ENCODE data around the gene NPLOC4. TPM values are rescaled to one million over a fixed set of nuclear protein-coding genes. Genes with fewer than 3 reads are reported as not detected.
"Not testable (repeated sequence)": the region's sequence is repeated elsewhere in the genome, so short reads cannot be mapped to it uniquely, and the experiment has no call there.

NPLOC4 gene
- total RNA-seq, 1 experiment from 2014 or later, result 146 TPM

DNA sequence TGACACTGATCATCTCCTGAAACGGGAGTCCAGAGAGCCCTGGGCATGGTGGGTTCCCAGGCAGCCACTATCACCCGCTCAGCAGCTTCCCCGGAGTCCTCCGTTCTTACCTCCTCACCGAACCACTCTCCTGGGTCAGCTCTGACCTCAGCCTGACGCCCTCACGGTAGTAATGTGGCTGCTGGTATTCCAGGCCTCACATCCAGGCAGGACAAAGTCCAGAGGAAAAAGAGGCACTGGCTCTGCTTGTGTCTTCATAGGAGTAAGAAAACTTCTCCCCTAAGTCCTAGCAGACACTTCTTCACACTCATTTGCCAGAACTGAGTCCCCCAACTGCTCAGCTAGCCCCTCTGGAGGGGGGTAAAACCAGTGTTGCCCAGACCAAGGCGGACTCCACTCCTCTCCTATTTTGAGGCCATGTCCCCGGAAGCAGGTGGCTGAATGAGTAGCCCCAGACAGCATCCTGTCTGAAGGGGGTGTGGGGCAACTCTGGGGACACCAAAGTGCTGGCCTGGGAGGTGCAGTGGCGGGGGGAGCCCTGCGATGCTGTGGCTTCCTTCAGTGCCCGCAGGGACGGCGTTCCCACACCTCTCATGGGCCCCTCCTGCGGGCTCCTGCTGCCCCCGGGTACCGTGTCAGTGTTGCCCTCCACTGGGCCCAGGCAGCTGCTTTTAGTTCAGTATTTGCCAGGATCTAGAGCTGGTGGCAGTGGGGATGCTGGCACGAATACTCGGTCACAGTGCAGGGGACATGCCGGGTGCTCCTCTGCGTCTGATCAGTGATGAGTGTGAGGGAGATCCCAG is 103.4 kb downstream of the NPLOC4 start:
- Mint-ChIP-seq H3K27ac (ENCODE audit: unreplicated experiment) (no peak overlapping the region), H3K4me3 (ENCODE audit: low read depth, unreplicated experiment) (no peak overlapping the region)

DNA sequence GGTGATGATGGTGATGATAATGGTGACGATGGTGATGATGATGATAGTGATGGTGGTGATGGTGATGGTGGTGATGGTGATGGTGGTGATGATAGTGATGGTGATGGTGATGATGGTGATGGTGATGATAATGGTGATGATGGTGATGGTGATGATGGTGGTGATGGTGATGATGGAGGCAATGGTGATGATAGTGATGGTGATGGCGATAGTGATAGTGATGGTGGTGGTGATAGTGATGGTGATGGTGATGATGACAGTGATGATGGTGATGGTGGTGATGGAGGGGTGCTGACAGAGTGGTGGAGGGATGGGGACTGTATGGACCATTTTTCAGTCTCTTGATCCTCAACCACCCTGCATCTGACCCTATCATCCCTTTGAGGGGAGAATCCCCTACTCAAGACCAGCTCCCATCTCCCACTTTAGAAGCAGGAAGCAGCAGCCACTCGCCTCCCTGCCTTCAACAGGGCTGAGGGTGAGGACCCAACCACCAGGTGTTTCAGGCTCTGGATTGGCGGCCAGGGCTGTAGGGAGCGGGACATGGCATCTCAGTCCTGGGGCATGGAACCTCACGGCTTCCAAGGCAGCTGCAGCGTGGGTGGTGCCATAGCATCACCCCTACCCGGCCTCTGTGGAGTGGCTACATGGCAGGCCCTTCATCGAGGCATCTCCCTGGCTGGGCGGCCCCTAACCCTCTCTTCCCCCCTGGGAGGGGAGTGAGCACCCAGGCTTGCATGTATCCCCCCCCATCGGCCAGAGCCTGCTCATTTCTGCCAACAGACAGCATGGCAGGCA is 104.2 kb downstream of the NPLOC4 start:
- Mint-ChIP-seq H3K9me3 (ENCODE audit: low read depth, unreplicated experiment) (no peaks in the 10 kb centered on the region), H3K36me3 (ENCODE audit: insufficient read depth, unreplicated experiment) (peaks cover 25% of the 10 kb centered on the region), H3K4me3 (ENCODE audit: low read depth, unreplicated experiment) (no peak overlapping the region), H3K4me1 (ENCODE audit: low read depth, unreplicated experiment) (peaks cover 1% of the 10 kb centered on the region), H3K27ac (ENCODE audit: unreplicated experiment) (no peak overlapping the region), H3K27me3 (ENCODE audit: unreplicated experiment) (peaks cover 32% of the 10 kb centered on the region)
- TF ChIP-seq, protein P1, sequence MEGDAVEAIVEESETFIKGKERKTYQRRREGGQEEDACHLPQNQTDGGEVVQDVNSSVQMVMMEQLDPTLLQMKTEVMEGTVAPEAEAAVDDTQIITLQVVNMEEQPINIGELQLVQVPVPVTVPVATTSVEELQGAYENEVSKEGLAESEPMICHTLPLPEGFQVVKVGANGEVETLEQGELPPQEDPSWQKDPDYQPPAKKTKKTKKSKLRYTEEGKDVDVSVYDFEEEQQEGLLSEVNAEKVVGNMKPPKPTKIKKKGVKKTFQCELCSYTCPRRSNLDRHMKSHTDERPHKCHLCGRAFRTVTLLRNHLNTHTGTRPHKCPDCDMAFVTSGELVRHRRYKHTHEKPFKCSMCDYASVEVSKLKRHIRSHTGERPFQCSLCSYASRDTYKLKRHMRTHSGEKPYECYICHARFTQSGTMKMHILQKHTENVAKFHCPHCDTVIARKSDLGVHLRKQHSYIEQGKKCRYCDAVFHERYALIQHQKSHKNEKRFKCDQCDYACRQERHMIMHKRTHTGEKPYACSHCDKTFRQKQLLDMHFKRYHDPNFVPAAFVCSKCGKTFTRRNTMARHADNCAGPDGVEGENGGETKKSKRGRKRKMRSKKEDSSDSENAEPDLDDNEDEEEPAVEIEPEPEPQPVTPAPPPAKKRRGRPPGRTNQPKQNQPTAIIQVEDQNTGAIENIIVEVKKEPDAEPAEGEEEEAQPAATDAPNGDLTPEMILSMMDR (IDR thresholded peaks at IDR 0.05; ENCODE audit: unreplicated experiment), result no peak
- CTCF ChIA-PET, result no interaction called here
- BruUV-seq (replicated peaks), result no TSS peak
- intact Hi-C loops (cut with micrococcal nuclease; ENCODE audit: unreplicated experiment), result no loop called here
- no peak for DNase-seq

More for the DNA sequence above, 103.4 kb downstream of the NPLOC4 start:
- intact Hi-C loops (cut with micrococcal nuclease; ENCODE audit: unreplicated experiment), result no loop called here
- peaks cover 7% of the 10 kb centered on the region for H3K4me1 Mint-ChIP-seq (ENCODE audit: low read depth, unreplicated experiment)
- peaks cover 24% of the 10 kb centered on the region for H3K36me3 Mint-ChIP-seq (ENCODE audit: insufficient read depth, unreplicated experiment)
- no peaks in the 10 kb centered on the region for H3K9me3 Mint-ChIP-seq (ENCODE audit: low read depth, unreplicated experiment)
- peaks cover 25% of the 10 kb centered on the region for H3K27me3 Mint-ChIP-seq (ENCODE audit: unreplicated experiment)
- BruUV-seq (replicated peaks), result no TSS peak
- CTCF ChIA-PET, result no interaction called here
- no peak for DNase-seq
- TF ChIP-seq, protein P1 (IDR thresholded peaks at IDR 0.05; ENCODE audit: unreplicated experiment), result no peak

DNA sequence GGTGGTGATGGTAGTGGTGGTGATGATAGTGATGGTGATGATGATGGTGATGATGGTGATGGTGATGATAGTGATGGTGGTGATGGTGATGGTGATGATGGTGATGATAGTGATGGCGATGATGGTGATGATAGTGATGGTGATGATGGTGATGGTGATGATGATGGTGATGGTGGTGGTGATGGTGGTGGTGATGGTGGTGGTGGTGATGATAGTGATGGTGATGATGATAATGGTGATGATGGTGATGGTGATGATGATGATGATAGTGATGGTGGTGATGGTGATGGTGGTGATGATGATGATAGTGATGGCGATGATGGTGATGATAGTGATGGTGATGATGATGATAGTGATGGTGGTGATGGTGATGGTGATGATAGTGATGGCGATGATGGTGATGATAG is 104.9 kb downstream of the NPLOC4 start:
- DNase-seq; H3K4me1 Mint-ChIP-seq (ENCODE audit: low read depth, unreplicated experiment); CTCF ChIA-PET; H3K27ac Mint-ChIP-seq (ENCODE audit: unreplicated experiment); intact Hi-C loops (cut with micrococcal nuclease; ENCODE audit: unreplicated experiment); H3K4me3 Mint-ChIP-seq (ENCODE audit: low read depth, unreplicated experiment); H3K9me3 Mint-ChIP-seq (ENCODE audit: low read depth, unreplicated experiment); BruUV-seq (replicated peaks): not testable (repeated sequence)
- H3K36me3 Mint-ChIP-seq (ENCODE audit: insufficient read depth, unreplicated experiment), result peaks cover 25% of the 10 kb centered on the region
- H3K27me3 Mint-ChIP-seq (ENCODE audit: unreplicated experiment), result peaks cover 39% of the 10 kb centered on the region

DNA sequence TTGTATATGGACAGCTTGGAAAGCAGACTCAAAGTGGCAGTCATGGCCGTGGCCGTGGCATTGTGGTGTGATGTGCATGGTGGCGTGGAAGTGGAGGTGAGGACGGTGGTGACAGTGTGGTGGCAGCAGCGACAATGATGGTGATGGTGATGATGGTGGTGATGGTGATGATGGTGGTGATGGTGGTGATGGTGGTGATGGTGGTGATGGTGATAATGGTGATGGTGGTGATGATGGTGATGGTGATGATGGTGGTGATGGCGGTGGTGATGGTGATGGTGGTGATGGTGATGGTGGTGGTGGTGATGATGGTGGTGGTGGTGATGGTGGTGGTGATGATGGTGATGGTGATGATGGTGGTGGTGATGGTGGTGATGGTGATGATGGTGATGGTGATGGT is 105.9 kb downstream of the NPLOC4 start:
- H3K4me3 Mint-ChIP-seq (ENCODE audit: low read depth, unreplicated experiment); intact Hi-C loops (cut with micrococcal nuclease; ENCODE audit: unreplicated experiment); DNase-seq; BruUV-seq (replicated peaks); H3K27ac Mint-ChIP-seq (ENCODE audit: unreplicated experiment); H3K4me1 Mint-ChIP-seq (ENCODE audit: low read depth, unreplicated experiment); H3K9me3 Mint-ChIP-seq (ENCODE audit: low read depth, unreplicated experiment); CTCF ChIA-PET: not testable (repeated sequence)
- peaks cover 30% of the 10 kb centered on the region for H3K36me3 Mint-ChIP-seq (ENCODE audit: insufficient read depth, unreplicated experiment)
- H3K27me3 Mint-ChIP-seq (ENCODE audit: unreplicated experiment), result peaks cover 48% of the 10 kb centered on the region

DNA sequence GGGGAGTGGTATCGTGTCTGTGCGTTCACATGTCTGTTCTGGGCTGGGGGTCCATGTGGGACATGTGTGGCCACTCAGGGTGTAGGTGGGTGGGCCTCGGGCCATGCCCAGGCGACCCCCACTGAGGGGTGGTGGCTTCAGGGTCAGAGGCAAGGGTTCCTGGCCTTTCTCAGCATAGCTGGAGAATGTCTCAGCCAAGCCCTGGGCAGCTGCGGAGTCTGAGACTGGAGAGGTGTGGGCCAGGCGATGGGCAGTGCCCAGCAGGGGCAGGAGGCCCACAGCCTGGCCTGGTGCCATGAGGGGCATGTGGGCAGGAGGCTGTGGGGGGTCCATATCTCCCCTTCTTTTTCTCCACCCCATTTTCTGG is 107.5 kb downstream of the NPLOC4 start:
- no TSS peak for BruUV-seq (replicated peaks)

More for the DNA sequence above, 107.5 kb downstream of the NPLOC4 start:
- H3K36me3 Mint-ChIP-seq (ENCODE audit: insufficient read depth, unreplicated experiment), result peaks cover 27% of the 10 kb centered on the region
- TF ChIP-seq, protein P1 (IDR thresholded peaks at IDR 0.05; ENCODE audit: unreplicated experiment), result no peak
- no peaks in the 10 kb centered on the region for H3K4me1 Mint-ChIP-seq (ENCODE audit: low read depth, unreplicated experiment)
- intact Hi-C loops (cut with micrococcal nuclease; ENCODE audit: unreplicated experiment), result no loop called here
- H3K27ac Mint-ChIP-seq (ENCODE audit: unreplicated experiment), result no peak overlapping the region
- CTCF ChIA-PET, result no interaction called here
- DNase-seq, result no peak
- no peaks in the 10 kb centered on the region for H3K9me3 Mint-ChIP-seq (ENCODE audit: low read depth, unreplicated experiment)
- peaks cover 47% of the 10 kb centered on the region for H3K27me3 Mint-ChIP-seq (ENCODE audit: unreplicated experiment)
- no peak overlapping the region for H3K4me3 Mint-ChIP-seq (ENCODE audit: low read depth, unreplicated experiment)
